NOMO-1 (cell line): ENCODE data around the gene TMEM267.
A peak's percentile ranks its signal among the peaks of the same experiment; 100 is the strongest.
"Not testable (repeated sequence)": the region's sequence is repeated elsewhere in the genome, so short reads cannot be mapped to it uniquely, and the experiment has no call there.

Experiments used
- DNase-seq, 2 experiments: peaks; one replicate each; lab custom pipeline; 2025; ENCODE audit not compliant: unreplicated experiment in 2 of 2; lab: John Stamatoyannopoulos, UW

Gene TMEM267

GRCh38 chr5:43483298-43484105 is at the start of gene TMEM267:
Gene TMEM267 (minus strand): TSS chr5:43483865. CDS start chr5:43453969, 29,896 bp downstream.
- DNase-seq = peak; percentile 98

- DNase-seq = no peak
These were observed 47.0 kb upstream of the TMEM267 start for GRCh38 chr5:43530648-43531047.

- DNase-seq = no peak
These were observed 40.0 kb upstream of the TMEM267 start for GRCh38 chr5:43523662-43524072.

GRCh38 chr5:43520615-43521014 is 37.0 kb upstream of the TMEM267 start:
- no peak for DNase-seq

- no peak for DNase-seq
These were observed 32.0 kb upstream of the TMEM267 start for GRCh38 chr5:43515678-43516048.

GRCh38 chr5:43514816-43515677 is 31.4 kb upstream of the TMEM267 start, which contains the start of gene C5orf34:
Gene C5orf34 (minus strand): TSS chr5:43515148. CDS start chr5:43509339, 5,809 bp downstream.
- DNase-seq = peak; percentile 99 to 100

- DNase-seq = no peak
These were observed 30.8 kb upstream of the TMEM267 start for GRCh38 chr5:43514471-43514815.

- no peak for DNase-seq
These were observed 30.4 kb upstream of the TMEM267 start for GRCh38 chr5:43514025-43514424.

GRCh38 chr5:43511062-43511461 is 27.4 kb upstream of the TMEM267 start:
- not testable (repeated sequence) for DNase-seq

- no peak for DNase-seq
These were observed 14.9 kb upstream of the TMEM267 start for GRCh38 chr5:43498581-43498980.

GRCh38 chr5:43497311-43498104 is 13.8 kb upstream of the TMEM267 start:
- DNase-seq = no peak

GRCh38 chr5:43491326-43491725 is 7.7 kb upstream of the TMEM267 start:
- no peak for DNase-seq

GRCh38 chr5:43486353-43486752 is 2.7 kb upstream of the TMEM267 start:
- DNase-seq = no peak

- peak; percentile 73 to 92 for DNase-seq
These were observed 1.7 kb upstream of the TMEM267 start for GRCh38 chr5:43485406-43485805.

GRCh38 chr5:43484106-43484849 is 613 bp upstream of the TMEM267 start:
- DNase-seq = peak; percentile 97

GRCh38 chr5:43482490-43483297 is 971 bp downstream of the TMEM267 start:
- DNase-seq = peak in 1 of 2 experiments; percentile 58

GRCh38 chr5:43469671-43470391 is 13.8 kb downstream of the TMEM267 start:
- DNase-seq = no peak

- DNase-seq = no peak
These were observed 16.6 kb downstream of the TMEM267 start for GRCh38 chr5:43467100-43467499.

GRCh38 chr5:43465455-43465854 is 18.2 kb downstream of the TMEM267 start:
- not testable (repeated sequence) for DNase-seq
